PFSK-1 (cell line): ENCODE measurements around the gene VDAC2.

Source experiments
- POLR2AphosphoS5 ChIP-seq: IDR thresholded peaks from 2 replicates; pipeline ENCODE4 v1.6.1; 2012; ENCODE audit warnings: low read depth, mild to moderate bottlenecking, control low read depth, low read length, moderate library complexity
- REST ChIP-seq, 2 experiments: IDR thresholded peaks; 2 replicates each; pipeline versions ENCODE4 v1.6.1 to v1.8.0; 2011 to 2012; ENCODE audit warnings: low read depth in 2 of 2, low read length in 2 of 2, control low read depth in 1 of 2, inconsistent platforms in 1 of 2, mild to moderate bottlenecking in 1 of 2, moderate library complexity in 1 of 2; ENCODE audit not compliant: insufficient read depth in 1 of 2
- TAF1 ChIP-seq: IDR thresholded peaks from 2 replicates; pipeline ENCODE4 v1.6.1; 2012; ENCODE audit warnings: low read length, control low read depth, borderline replicate concordance; ENCODE audit not compliant: insufficient read depth

DNA sequence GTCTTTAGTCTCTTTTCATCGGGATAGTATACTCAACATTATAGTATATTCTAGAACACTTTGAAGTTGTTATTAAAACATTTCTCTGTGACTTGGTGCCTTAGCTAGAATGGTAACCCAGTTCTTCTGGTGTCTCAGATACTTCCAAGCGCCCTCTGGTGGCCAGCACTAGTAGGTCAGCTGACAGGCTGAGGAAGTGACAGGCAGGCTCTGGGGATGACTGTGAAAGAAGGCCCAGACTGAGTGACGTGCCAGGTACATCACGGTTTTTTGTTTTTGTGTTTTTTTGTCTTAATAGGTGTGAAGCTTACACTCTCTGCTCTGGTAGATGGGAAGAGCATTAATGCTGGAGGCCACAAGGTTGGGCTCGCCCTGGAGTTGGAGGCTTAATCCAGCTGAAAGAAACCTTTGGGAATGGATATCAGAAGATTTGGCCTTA is 20.0 kb downstream of the VDAC2 start:
- no peak for TF ChIP-seq TAF1
- no peak for TF ChIP-seq REST (IDR thresholded peaks at IDR 0.05; ENCODE audit: insufficient read depth in 1 of 2, low read depth in 2 of 2, low read length in 2 of 2)
- TF ChIP-seq POLR2AphosphoS5 = no peak
